ENCODE data around the gene AHNAK. TPM values are rescaled to one million over a fixed set of nuclear protein-coding genes. Genes with fewer than 3 reads are reported as not detected.

AHNAK gene
- total RNA-seq, 3 donors from 2014 or later (not counting 1 experiment from before 2014, with no cell fraction given) = 623 to 740 (median 677) TPM

DNA sequence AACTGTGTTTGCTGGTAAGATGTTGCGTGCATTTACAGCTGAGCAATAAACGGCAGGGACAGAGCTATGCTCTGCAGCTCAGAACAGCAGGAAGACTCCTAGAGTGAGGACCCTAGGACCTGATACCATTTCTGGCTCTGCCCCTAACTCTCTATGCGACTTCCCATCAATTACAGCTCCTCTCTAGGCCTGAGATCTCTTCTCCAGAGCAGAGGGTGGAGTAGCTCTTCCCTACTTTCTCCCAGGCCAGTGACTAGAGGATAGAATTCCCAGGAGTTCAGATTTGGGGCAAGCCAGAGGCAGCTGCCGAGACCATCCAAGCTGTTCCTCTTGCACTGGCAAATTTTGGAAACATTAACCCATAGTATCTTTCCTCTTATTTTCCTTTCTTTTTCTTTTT lies 140.6 kb downstream of the AHNAK start:
- TF ChIP-seq, protein P1, sequence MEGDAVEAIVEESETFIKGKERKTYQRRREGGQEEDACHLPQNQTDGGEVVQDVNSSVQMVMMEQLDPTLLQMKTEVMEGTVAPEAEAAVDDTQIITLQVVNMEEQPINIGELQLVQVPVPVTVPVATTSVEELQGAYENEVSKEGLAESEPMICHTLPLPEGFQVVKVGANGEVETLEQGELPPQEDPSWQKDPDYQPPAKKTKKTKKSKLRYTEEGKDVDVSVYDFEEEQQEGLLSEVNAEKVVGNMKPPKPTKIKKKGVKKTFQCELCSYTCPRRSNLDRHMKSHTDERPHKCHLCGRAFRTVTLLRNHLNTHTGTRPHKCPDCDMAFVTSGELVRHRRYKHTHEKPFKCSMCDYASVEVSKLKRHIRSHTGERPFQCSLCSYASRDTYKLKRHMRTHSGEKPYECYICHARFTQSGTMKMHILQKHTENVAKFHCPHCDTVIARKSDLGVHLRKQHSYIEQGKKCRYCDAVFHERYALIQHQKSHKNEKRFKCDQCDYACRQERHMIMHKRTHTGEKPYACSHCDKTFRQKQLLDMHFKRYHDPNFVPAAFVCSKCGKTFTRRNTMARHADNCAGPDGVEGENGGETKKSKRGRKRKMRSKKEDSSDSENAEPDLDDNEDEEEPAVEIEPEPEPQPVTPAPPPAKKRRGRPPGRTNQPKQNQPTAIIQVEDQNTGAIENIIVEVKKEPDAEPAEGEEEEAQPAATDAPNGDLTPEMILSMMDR (IDR thresholded peaks at IDR 0.05) = no peak
- Mint-ChIP-seq H3K27ac (no peak overlapping the region), H3K9me3 (no peaks in the 10 kb centered on the region), H3K36me3 (no peaks in the 10 kb centered on the region), H3K27me3 (ENCODE audit: low read depth in 2 of 2) (no peaks in the 10 kb centered on the region), H3K4me3 (no peak overlapping the region), H3K4me1 (peaks cover 10 to 18% of the 10 kb centered on the region in 2 donors)
- H3K9me3 ChIP-seq (ENCODE audit: control insufficient read depth, insufficient read depth, low read length) = no peaks in the 10 kb centered on the region
- H3K4me3 ChIP-seq (ENCODE audit: low read length) = no peak overlapping the region
- H3K27ac ChIP-seq (ENCODE audit: low read length) = no peak overlapping the region
- H3K36me3 ChIP-seq (ENCODE audit: control insufficient read depth, insufficient read depth, low read length) = no peaks in the 10 kb centered on the region
- DNase-seq = no peak
- intact Hi-C loops (cut with micrococcal nuclease) = no loop called here
- H3K4me1 ChIP-seq (ENCODE audit: control insufficient read depth, insufficient read depth, low read length) = peaks cover 21% of the 10 kb centered on the region
- H3K27me3 ChIP-seq (ENCODE audit: control insufficient read depth, insufficient read depth, low read length) = no peaks in the 10 kb centered on the region
- no peak for ATAC-seq
- 88% methylated on average over 4 of the region's 4 CpGs for WGBS (ENCODE audit: insufficient coverage)

DNA sequence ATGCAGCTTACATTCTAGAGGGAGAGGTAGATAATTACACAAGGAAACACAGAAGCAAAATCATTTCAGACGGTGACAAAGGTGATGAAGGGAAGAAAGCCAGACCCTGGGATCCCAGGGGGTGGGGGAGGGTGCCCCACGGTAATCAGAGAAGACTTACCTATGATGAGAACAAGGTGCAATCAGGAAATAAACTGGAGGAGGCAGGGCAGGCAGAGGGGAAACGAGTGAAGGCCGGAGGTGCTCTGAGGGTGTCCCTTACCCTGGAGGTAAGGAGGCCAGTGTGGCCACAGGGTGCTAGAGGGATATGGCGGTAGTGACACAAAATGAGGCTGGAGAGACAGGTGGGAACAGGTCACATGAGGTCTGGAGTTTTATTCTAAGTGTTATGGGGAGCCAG lies 141.7 kb downstream of the AHNAK start:
- intact Hi-C loops (cut with micrococcal nuclease) = no loop called here
- whole genome bisulfite sequencing (ENCODE audit: insufficient coverage) = 92% methylated on average over 5 of the region's 5 CpGs

DNA sequence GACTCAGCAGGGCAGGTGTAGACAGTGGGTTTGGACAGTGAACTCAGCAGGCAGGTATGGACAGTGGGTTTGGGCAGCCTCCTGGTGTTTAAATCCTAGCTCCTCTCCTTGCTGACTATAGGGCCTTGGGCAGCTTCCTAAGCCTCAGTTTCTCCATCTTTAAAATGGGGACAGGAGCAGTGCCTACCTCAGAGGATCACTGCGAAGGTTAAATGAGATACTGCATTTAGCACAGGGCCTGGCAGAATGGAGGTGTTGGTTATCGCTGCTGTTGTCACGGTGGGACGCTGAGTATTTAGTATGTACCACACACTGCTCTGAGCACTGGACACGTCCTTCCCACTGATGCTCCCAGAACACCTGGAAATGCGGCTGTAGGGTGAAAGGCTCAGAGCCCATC lies 142.2 kb downstream of the AHNAK start:
- H3K4me1 ChIP-seq (ENCODE audit: control insufficient read depth, insufficient read depth, low read length) = peaks cover 24% of the 10 kb centered on the region
- Mint-ChIP-seq H3K4me3 (no peak overlapping the region), H3K27ac (no peak overlapping the region), H3K4me1 (peaks cover 10 to 18% of the 10 kb centered on the region in 2 donors), H3K9me3 (no peaks in the 10 kb centered on the region), H3K36me3 (no peaks in the 10 kb centered on the region), H3K27me3 (ENCODE audit: low read depth in 2 of 2) (no peaks in the 10 kb centered on the region)
- no peaks in the 10 kb centered on the region for H3K36me3 ChIP-seq (ENCODE audit: control insufficient read depth, insufficient read depth, low read length)
- WGBS (ENCODE audit: insufficient coverage) = 100% methylated on average over 5 of the region's 6 CpGs
- no peak overlapping the region for H3K27ac ChIP-seq (ENCODE audit: low read length)
- H3K4me3 ChIP-seq (ENCODE audit: low read length) = no peak overlapping the region
- H3K9me3 ChIP-seq (ENCODE audit: control insufficient read depth, insufficient read depth, low read length) = no peaks in the 10 kb centered on the region
- no peaks in the 10 kb centered on the region for H3K27me3 ChIP-seq (ENCODE audit: control insufficient read depth, insufficient read depth, low read length)
- DNase-seq (no peak), ATAC-seq (no peak)
- intact Hi-C loops (cut with micrococcal nuclease) = no loop called here
- TF ChIP-seq, protein P1 (IDR thresholded peaks at IDR 0.05) = no peak

More for the DNA sequence above, 141.7 kb downstream of the AHNAK start:
- no peak overlapping the region for H3K27ac ChIP-seq (ENCODE audit: low read length)
- DNase-seq (no peak), ATAC-seq (no peak)
- Mint-ChIP-seq H3K27ac (no peak overlapping the region), H3K4me1 (peaks cover 10 to 18% of the 10 kb centered on the region in 2 donors), H3K27me3 (ENCODE audit: low read depth in 2 of 2) (no peaks in the 10 kb centered on the region), H3K4me3 (no peak overlapping the region), H3K9me3 (no peaks in the 10 kb centered on the region), H3K36me3 (no peaks in the 10 kb centered on the region)
- TF ChIP-seq, protein P1 (IDR thresholded peaks at IDR 0.05) = no peak
- peaks cover 21% of the 10 kb centered on the region for H3K4me1 ChIP-seq (ENCODE audit: control insufficient read depth, insufficient read depth, low read length)
- no peaks in the 10 kb centered on the region for H3K36me3 ChIP-seq (ENCODE audit: control insufficient read depth, insufficient read depth, low read length)
- H3K4me3 ChIP-seq (ENCODE audit: low read length) = no peak overlapping the region
- H3K27me3 ChIP-seq (ENCODE audit: control insufficient read depth, insufficient read depth, low read length) = no peaks in the 10 kb centered on the region
- H3K9me3 ChIP-seq (ENCODE audit: control insufficient read depth, insufficient read depth, low read length) = no peaks in the 10 kb centered on the region
